Osteocyte (in vitro differentiated cells): ENCODE results near the gene VANGL1. TPM values are rescaled to one million over a fixed set of nuclear protein-coding genes. Genes with fewer than 3 reads are reported as not detected.

ENCODE experiments used
- DNase-seq: peaks from one replicate; pipeline ENCODE4 v3.0.0; 2021; ENCODE audit warnings: mixed read lengths; ENCODE audit not compliant: unreplicated experiment; ENCODE audit errors: extremely low spot score
- H3K27ac Mint-ChIP-seq: one replicate; pipeline ENCODE4 v1.8.0; 2021; ENCODE audit warnings: mild to moderate bottlenecking, mixed read lengths; ENCODE audit not compliant: unreplicated experiment
- H3K27me3 Mint-ChIP-seq: one replicate; pipeline ENCODE4 v1.8.0; 2021; ENCODE audit warnings: mixed read lengths; ENCODE audit not compliant: unreplicated experiment
- H3K36me3 Mint-ChIP-seq: one replicate; pipeline ENCODE4 v1.8.0; 2021; ENCODE audit warnings: mixed read lengths; ENCODE audit not compliant: unreplicated experiment
- H3K4me1 Mint-ChIP-seq: one replicate; pipeline ENCODE4 v1.8.0; 2021; ENCODE audit warnings: mixed read lengths; ENCODE audit not compliant: unreplicated experiment
- H3K4me3 Mint-ChIP-seq: one replicate; pipeline ENCODE4 v1.8.0; 2021; ENCODE audit warnings: mild to moderate bottlenecking, moderate library complexity, mixed read lengths; ENCODE audit not compliant: unreplicated experiment
- H3K9me3 Mint-ChIP-seq: one replicate; pipeline ENCODE4 v1.8.0; 2021; ENCODE audit warnings: mixed read lengths; ENCODE audit not compliant: unreplicated experiment
- CTCF ChIP-seq: fragments of 200-600 bp; sonication (generic); IDR thresholded peaks from 2 replicates; pipeline ENCODE4 v1.5.0; 2021; ENCODE audit warnings: antibody characterized with exemption, mild to moderate bottlenecking, moderate library complexity
- total RNA-seq: library from RNA; stranded (reverse); gene quantifications from 2 replicates; pipeline ENCODE4 v1.2.1, GENCODE V29; 2021

VANGL1 gene
- total RNA-seq, 1 donor from 2014 or later, result 16.2 TPM

GRCh38 chr1:115701090-115701489 is 59.3 kb downstream of the VANGL1 start:
- no peak overlapping the region for H3K27ac Mint-ChIP-seq
- no peaks in the 10 kb centered on the region for H3K9me3 Mint-ChIP-seq
- peaks cover 24% of the 10 kb centered on the region for H3K27me3 Mint-ChIP-seq
- TF ChIP-seq CTCF, result no peak
- no peak for DNase-seq
- peaks cover 13% of the 10 kb centered on the region for H3K4me1 Mint-ChIP-seq
- no peak overlapping the region for H3K4me3 Mint-ChIP-seq
- H3K36me3 Mint-ChIP-seq, result no peaks in the 10 kb centered on the region

GRCh38 chr1:115702959-115703358 is 61.2 kb downstream of the VANGL1 start:
- peaks cover 29% of the 10 kb centered on the region for H3K27me3 Mint-ChIP-seq
- H3K9me3 Mint-ChIP-seq, result no peaks in the 10 kb centered on the region
- no peak overlapping the region for H3K4me3 Mint-ChIP-seq
- no peak for DNase-seq
- H3K27ac Mint-ChIP-seq, result no peak overlapping the region
- no peak for TF ChIP-seq CTCF
- no peaks in the 10 kb centered on the region for H3K36me3 Mint-ChIP-seq
- peaks cover 19% of the 10 kb centered on the region for H3K4me1 Mint-ChIP-seq

GRCh38 chr1:115705085-115705951 is 63.5 kb downstream of the VANGL1 start:
- DNase-seq, result no peak
- no peak overlapping the region for H3K4me3 Mint-ChIP-seq
- no peaks in the 10 kb centered on the region for H3K9me3 Mint-ChIP-seq
- peak; percentile 25 for TF ChIP-seq CTCF
- H3K27me3 Mint-ChIP-seq, result peaks cover 29% of the 10 kb centered on the region
- H3K36me3 Mint-ChIP-seq, result no peaks in the 10 kb centered on the region
- peaks cover 19% of the 10 kb centered on the region for H3K4me1 Mint-ChIP-seq
- peak overlapping the region; percentile 57 for H3K27ac Mint-ChIP-seq

- H3K27ac Mint-ChIP-seq, result no peak overlapping the region
- no peak for DNase-seq
- no peak for TF ChIP-seq CTCF
- no peaks in the 10 kb centered on the region for H3K9me3 Mint-ChIP-seq
- H3K27me3 Mint-ChIP-seq, result peaks cover 32% of the 10 kb centered on the region
- peaks cover 19% of the 10 kb centered on the region for H3K4me1 Mint-ChIP-seq
- no peaks in the 10 kb centered on the region for H3K36me3 Mint-ChIP-seq
- no peak overlapping the region for H3K4me3 Mint-ChIP-seq
These were observed 64.2 kb downstream of the VANGL1 start for GRCh38 chr1:115705963-115706362.

GRCh38 chr1:115706587-115707425 is 65.0 kb downstream of the VANGL1 start:
- DNase-seq, result no peak
- no peak overlapping the region for H3K4me3 Mint-ChIP-seq
- H3K27me3 Mint-ChIP-seq, result peaks cover 29% of the 10 kb centered on the region
- H3K27ac Mint-ChIP-seq, result no peak overlapping the region
- peaks cover 19% of the 10 kb centered on the region for H3K4me1 Mint-ChIP-seq
- H3K9me3 Mint-ChIP-seq, result no peaks in the 10 kb centered on the region
- H3K36me3 Mint-ChIP-seq, result no peaks in the 10 kb centered on the region
- peak; percentile 74 for TF ChIP-seq CTCF
